GM12892 (cell line): ENCODE data around the gene F2R.

Experiments used
- DNase-seq: peaks from one replicate; pipeline ENCODE4 v3.0.0; 2011; ENCODE audit not compliant: insufficient read length
- FAIRE-seq: peaks from 2 replicates; lab custom pipeline; 2011; peaks lifted over from hg19 to GRCh38; lab: Jason Lieb, UNC
- POLR2A ChIP-seq: IDR thresholded peaks from 2 replicates; pipeline ENCODE4 v1.6.1; 2011; ENCODE audit warnings: low read depth, low read length, control low read depth
- POLR2AphosphoS5 ChIP-seq: IDR thresholded peaks from 2 replicates; pipeline ENCODE4 v1.6.1; 2011; ENCODE audit warnings: low read depth, low read length, control low read depth
- TAF1 ChIP-seq: IDR thresholded peaks from 2 replicates; pipeline ENCODE4 v1.6.1; 2011; ENCODE audit warnings: low read depth, mild to moderate bottlenecking, control low read depth, low read length, borderline replicate concordance

The F2R gene

GRCh38 chr5:76683816-76684731 lies 31.9 kb upstream of the F2R start:
- no peak for DNase-seq
- TF ChIP-seq POLR2AphosphoS5 (no peak), POLR2A (no peak), TAF1 (no peak)

DNA sequence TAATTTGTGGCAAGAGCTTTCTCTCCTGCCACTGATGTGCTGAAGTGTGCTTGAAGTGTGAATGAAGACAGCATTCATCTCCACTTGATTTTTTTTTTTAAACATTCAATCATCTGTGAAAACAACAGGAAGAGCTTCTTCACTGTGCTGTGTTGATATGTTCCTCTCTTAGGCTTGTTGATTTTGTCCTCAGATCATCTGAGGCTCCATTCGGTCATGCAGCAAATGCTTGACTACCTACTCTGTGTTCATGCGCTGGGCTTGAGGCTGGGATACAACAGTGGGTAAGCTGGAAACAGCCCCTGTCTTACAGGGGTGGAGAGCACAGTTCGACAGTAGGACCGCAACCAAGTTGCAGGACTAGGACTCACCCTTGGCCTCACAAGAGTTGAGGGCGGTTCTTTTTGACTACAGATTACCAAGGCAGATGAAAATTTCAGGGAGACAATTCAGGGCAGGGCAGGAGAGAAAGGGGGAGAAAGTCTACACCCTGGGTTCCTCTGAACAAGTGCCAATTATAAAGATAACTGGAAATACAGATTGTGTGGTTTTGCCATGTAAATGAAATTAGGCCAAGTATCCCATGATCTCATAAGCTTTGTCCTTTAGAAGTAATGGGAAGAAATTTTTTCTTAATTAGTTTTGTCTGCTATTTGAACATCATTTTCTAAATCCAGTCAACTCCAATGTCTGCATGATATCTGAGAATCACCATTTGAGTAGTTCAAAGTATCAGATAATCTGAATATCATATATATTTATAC lies 31.0 kb upstream of the F2R start:
- FAIRE-seq (no peak), DNase-seq (no peak)
- TF ChIP-seq POLR2A = no peak
- TF ChIP-seq TAF1 = no peak
- TF ChIP-seq POLR2AphosphoS5 = no peak

More at GRCh38 chr5:76683816-76684731, 31.9 kb upstream of the F2R start:
- FAIRE-seq = no peak

DNA sequence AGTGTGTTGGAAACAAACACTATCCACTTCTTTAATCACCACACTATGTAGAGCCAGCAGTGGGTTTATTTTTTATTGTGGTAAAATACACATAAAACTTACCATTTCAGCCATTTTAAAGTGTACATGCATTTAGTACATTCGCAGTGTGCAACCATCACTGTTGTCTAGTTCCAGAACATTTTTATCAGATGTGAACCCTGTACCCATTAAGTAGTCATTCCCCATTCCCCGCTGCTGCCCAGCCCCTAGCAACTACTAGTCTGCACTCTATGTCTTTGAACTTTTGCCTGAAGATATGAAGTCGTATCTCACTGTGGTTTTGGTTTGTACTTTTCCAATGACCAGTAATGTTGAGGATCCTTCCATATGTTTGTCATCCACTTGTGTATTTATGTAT lies 30.2 kb upstream of the F2R start:
- FAIRE-seq = peak; percentile 40
- no peak for TF ChIP-seq TAF1
- TF ChIP-seq POLR2A = no peak
- no peak for TF ChIP-seq POLR2AphosphoS5

DNA sequence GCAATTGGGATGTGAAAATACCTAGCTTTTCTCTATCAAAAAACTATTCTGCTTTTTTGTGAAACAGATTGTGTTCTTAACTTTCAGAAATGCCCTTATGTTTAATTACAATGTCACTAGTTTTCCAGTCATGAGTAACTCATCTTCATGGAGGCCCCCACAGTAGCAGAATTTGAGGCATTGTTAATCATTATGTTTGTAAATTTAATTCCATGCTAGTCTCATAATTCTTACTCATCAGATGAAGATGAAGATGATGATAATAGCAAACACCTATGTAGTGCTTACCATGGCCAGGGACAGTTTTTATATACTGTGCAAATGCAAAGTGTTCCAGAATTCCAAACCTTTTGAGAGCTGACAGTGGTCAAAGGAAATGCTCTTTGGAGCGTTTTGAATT lies 27.7 kb upstream of the F2R start:
- FAIRE-seq = no peak
- TF ChIP-seq POLR2AphosphoS5 (no peak), TAF1 (no peak), POLR2A (no peak)
- no peak for DNase-seq

More for the DNA sequence above, 30.2 kb upstream of the F2R start:
- no peak for DNase-seq

DNA sequence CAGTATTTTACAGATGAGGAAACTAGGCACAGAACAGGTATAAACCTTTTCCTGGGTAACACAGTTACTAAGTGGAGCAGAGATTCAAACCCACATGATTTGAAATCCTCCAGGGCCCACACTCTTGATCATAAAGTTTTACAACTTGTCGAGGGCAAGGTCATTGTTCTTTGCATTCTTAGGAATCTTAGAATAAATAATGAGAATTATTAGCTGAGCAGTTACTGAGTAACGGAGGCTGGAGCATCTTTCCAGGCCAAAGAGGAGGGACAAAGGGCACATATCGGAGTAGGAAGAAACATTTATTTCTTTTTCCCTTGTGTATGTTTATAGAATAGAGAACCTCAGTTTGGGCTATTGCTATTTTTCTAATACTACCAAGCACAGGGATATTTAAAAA lies 27.1 kb upstream of the F2R start:
- DNase-seq (no peak), FAIRE-seq (no peak)
- TF ChIP-seq POLR2A (no peak), TAF1 (no peak), POLR2AphosphoS5 (no peak)

DNA sequence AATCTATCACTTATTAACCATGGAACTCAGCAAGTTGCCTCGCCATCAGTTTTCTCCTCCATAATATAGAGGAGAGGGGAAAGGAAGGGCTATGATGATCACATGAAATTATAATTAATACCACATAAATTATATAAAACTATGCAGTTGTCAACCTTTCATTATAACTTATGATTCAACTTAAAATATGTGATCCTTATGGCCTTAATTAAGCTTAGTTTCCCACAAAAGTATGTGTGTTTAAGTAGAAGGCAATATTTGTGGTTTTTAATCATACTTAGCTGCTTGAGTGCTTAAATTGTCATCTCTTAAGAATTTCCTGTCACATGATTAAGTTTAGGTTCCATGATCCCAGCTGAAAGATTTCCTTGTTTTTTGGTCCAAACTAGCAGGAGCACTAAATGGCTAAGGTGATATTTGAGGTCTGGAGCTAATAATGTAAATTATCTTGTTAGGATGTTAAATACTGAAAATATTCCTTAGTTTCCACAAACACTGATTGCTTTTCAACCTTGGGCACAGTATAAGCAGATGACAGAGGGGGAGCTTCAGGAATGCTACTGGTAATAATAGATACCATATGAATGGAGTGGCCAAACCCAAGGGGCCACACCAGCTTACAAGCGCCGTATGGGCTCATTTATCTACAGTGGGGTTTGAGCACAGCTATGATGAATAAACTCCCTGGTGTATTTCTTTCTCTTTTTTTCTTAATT lies 26.4 kb upstream of the F2R start:
- TF ChIP-seq POLR2AphosphoS5 = no peak
- no peak for TF ChIP-seq TAF1
- TF ChIP-seq POLR2A = no peak
- FAIRE-seq (no peak), DNase-seq (no peak)

DNA sequence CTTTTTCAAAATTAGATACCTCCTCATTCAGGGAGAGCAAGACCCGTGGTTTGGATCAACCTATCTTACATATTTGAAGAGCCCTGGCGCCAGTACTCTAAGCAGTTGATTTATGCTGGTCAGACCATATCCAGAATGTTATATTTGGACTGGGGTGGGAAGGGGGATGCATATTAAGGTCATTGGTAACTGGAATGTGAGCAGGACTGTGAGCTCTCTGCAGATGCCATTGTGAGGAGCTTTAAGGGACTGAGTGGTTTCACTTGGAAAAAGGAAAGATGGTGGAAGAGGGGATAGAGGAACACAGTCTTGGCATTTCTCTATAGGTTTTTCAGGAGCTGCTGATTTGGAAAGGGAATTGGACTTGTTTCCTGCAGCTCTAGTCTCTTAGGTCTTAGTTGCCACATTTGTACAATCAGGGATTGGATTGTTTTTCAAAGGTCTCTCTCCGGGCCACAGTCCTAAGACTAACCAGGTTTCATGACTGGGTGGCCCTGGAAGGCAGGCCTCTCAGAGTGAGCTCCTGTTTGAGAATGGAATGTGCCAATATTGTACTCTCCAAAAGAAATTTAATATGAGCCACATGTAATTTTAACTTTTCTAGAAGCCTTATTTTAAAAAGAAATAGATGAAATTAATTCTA lies 25.8 kb upstream of the F2R start:
- TF ChIP-seq TAF1 (no peak), POLR2AphosphoS5 (no peak), POLR2A (no peak)
- DNase-seq (no peak), FAIRE-seq (no peak)

GRCh38 chr5:76690704-76691466 lies 25.0 kb upstream of the F2R start:
- FAIRE-seq = peak; percentile 44
- no peak for TF ChIP-seq POLR2A
- TF ChIP-seq POLR2AphosphoS5 = no peak
- no peak for TF ChIP-seq TAF1
- no peak for DNase-seq

- DNase-seq (no peak), FAIRE-seq (peak; percentile 51)
- TF ChIP-seq POLR2AphosphoS5 (no peak), TAF1 (no peak), POLR2A (no peak)
Observed at GRCh38 chr5:76691467-76692273, 24.3 kb upstream of the F2R start.

DNA sequence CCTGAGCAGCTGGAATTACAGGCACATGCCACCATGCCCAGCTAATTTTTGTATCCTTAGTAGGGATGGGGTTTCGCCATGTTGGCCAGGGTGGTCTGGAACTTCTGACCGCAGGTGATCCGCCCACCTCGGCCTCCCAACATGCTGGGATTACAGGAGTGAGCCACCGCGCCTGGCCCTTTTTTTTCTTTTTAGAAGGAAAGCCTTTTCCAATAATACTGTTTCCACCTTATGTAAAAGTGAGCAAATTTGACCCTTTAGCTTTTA lies 23.7 kb upstream of the F2R start:
- no peak for FAIRE-seq
- DNase-seq = no peak
- TF ChIP-seq POLR2A (no peak), TAF1 (no peak), POLR2AphosphoS5 (no peak)
